Uterus (tissue), 4 donors: ENCODE results near the gene CALY. TPM values are rescaled to one million over a fixed set of nuclear protein-coding genes. Genes with fewer than 3 reads are reported as not detected.

Experiments
- DNase-seq, 2 donors: peaks; one replicate each; pipeline ENCODE4 v3.0.0-alpha.2; 2019 to 2020
- H3K27ac ChIP-seq, 2 donors: fragments of 200-600 bp; sonication (generic); 1 replicate in 1 of 2; 2 replicates in 1 of 2; pipeline ENCODE4 v1.5.1; 2016 to 2018
- H3K27me3 ChIP-seq, 2 donors: fragments of 200-600 bp; sonication (generic); one replicate each; pipeline ENCODE4 v1.5.1; 2018 to 2019; ENCODE audit warnings: control low read depth in 1 of 2
- H3K36me3 ChIP-seq, 2 donors: fragments of 200-600 bp; sonication (generic); one replicate each; pipeline ENCODE4 v1.5.1; 2019; ENCODE audit warnings: control low read depth in 1 of 2
- H3K4me1 ChIP-seq, 2 donors: fragments of 200-600 bp; sonication (generic); one replicate each; pipeline ENCODE4 v1.5.1; 2018 to 2019; ENCODE audit warnings: control low read depth in 1 of 2
- H3K4me3 ChIP-seq, 2 donors: fragments of 200-600 bp; sonication (generic); 1 replicate in 1 of 2; 2 replicates in 1 of 2; pipeline ENCODE4 v1.5.1; 2018 to 2019; ENCODE audit warnings: mild to moderate bottlenecking in 1 of 2
- H3K9me3 ChIP-seq, 2 donors: fragments of 200-600 bp; sonication (generic); one replicate each; pipeline ENCODE4 v1.5.1; 2019; ENCODE audit warnings: control low read depth in 1 of 2
- POLR2A ChIP-seq, 2 donors: fragments of 450-650 bp; IDR thresholded peaks; one replicate each; pipeline ENCODE4 v1.6.1; 2016; ENCODE audit warnings: antibody characterized with exemption in 2 of 2, mild to moderate bottlenecking in 1 of 2, moderate library complexity in 1 of 2
- intact Hi-C: fragments of 100-400 bp; cut with DNase I; formaldehyde crosslinking; loops from one replicate; pipeline ENCODE4 v1.15.1; 2023; ENCODE audit warnings: low total_unique reads
- total RNA-seq, 4 donors: library from RNA; depleted of rRNA in 3 of 4; stranded (reverse); fragments of >200 nt in 3 of 4; gene quantifications; one replicate each; pipeline versions ENCODE4 v1.1.0 to v1.2.4, GENCODE V29; 2014 to 2023
- TF ChIP-seq, protein P1 (sequence below), 4 experiments: fragments of 200-600 bp in 2 of 4; fragments of 450-650 bp in 2 of 4; sonication (generic) in 2 of 4; IDR thresholded peaks; one replicate each; pipeline ENCODE4 v1.5.1; 2016 to 2019; ENCODE audit warnings: antibody characterized with exemption in 4 of 4, mild to moderate bottlenecking in 2 of 4, moderate library complexity in 1 of 4
- donor health status: DM: yes; HTN: yes; CAD: no.

Gene CALY
- total RNA-seq, 4 donors from 2014 or later, result 0.69 TPM; not detected in 3

- intact Hi-C loops, result no loop called here
- no peak for TF ChIP-seq POLR2A (IDR thresholded peaks at IDR 0.05)
- no peak overlapping the region for H3K4me3 ChIP-seq
- no peaks in the 10 kb centered on the region for H3K36me3 ChIP-seq
- no peak overlapping the region for H3K27ac ChIP-seq
- H3K9me3 ChIP-seq, result no peaks in the 10 kb centered on the region
- DNase-seq, result no peak
- H3K4me1 ChIP-seq, result no peaks in the 10 kb centered on the region
- H3K27me3 ChIP-seq, result no peaks in the 10 kb centered on the region
Measured at GRCh38 chr10:133344236-133344635, 7.5 kb upstream of the CALY start.

- TF ChIP-seq, protein P1, sequence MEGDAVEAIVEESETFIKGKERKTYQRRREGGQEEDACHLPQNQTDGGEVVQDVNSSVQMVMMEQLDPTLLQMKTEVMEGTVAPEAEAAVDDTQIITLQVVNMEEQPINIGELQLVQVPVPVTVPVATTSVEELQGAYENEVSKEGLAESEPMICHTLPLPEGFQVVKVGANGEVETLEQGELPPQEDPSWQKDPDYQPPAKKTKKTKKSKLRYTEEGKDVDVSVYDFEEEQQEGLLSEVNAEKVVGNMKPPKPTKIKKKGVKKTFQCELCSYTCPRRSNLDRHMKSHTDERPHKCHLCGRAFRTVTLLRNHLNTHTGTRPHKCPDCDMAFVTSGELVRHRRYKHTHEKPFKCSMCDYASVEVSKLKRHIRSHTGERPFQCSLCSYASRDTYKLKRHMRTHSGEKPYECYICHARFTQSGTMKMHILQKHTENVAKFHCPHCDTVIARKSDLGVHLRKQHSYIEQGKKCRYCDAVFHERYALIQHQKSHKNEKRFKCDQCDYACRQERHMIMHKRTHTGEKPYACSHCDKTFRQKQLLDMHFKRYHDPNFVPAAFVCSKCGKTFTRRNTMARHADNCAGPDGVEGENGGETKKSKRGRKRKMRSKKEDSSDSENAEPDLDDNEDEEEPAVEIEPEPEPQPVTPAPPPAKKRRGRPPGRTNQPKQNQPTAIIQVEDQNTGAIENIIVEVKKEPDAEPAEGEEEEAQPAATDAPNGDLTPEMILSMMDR (IDR thresholded peaks at IDR 0.05), result no peak
- no peak for TF ChIP-seq POLR2A (IDR thresholded peaks at IDR 0.05)
- no peaks in the 10 kb centered on the region for H3K4me1 ChIP-seq
- no peak overlapping the region for H3K27ac ChIP-seq
- peaks cover 0 to 6% of the 10 kb centered on the region in 2 donors for H3K27me3 ChIP-seq
- H3K36me3 ChIP-seq, result no peaks in the 10 kb centered on the region
- no peak overlapping the region for H3K4me3 ChIP-seq
- no peak for DNase-seq
- no peaks in the 10 kb centered on the region for H3K9me3 ChIP-seq
- intact Hi-C loops, result no loop called here
Measured at GRCh38 chr10:133343558-133343957, 6.9 kb upstream of the CALY start.

GRCh38 chr10:133342942-133343341 is 6.2 kb upstream of the CALY start:
- Histone ChIP-seq H3K9me3 (no peaks in the 10 kb centered on the region), H3K4me3 (no peak overlapping the region), H3K27ac (no peak overlapping the region), H3K4me1 (no peaks in the 10 kb centered on the region), H3K27me3 (peaks cover 5 to 12% of the 10 kb centered on the region in 2 donors), H3K36me3 (no peaks in the 10 kb centered on the region)
- intact Hi-C loops, result no loop called here
- TF ChIP-seq, protein P1 (IDR thresholded peaks at IDR 0.05), result no peak
- TF ChIP-seq POLR2A (IDR thresholded peaks at IDR 0.05), result no peak
- DNase-seq, result no peak

DNA sequence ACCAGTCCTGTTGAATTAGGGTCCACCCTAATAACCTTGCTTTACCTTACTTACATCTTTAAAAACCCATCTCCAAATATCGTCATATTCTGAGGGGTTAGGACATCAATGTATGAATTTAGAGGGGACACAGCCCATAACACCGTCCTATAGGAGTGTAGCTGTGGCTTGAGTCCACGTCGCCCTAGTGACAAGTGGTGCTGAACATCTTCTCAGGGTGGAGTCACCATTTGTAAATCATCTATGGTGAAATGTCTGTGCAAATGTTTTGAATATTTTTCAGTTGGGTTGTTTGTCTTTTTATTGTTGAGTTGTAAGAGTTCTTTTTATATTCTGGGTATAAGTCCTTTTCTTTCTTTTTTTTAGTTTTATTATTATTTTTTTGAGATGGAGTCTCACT is 5.3 kb upstream of the CALY start:
- TF ChIP-seq, protein P1 (IDR thresholded peaks at IDR 0.05), result no peak
- no peak for TF ChIP-seq POLR2A (IDR thresholded peaks at IDR 0.05)
- no peak overlapping the region for H3K4me3 ChIP-seq
- H3K9me3 ChIP-seq, result no peaks in the 10 kb centered on the region
- H3K36me3 ChIP-seq, result no peaks in the 10 kb centered on the region
- peaks cover 13 to 22% of the 10 kb centered on the region in 2 donors for H3K27me3 ChIP-seq
- no peak for DNase-seq
- H3K27ac ChIP-seq, result no peak overlapping the region
- no peaks in the 10 kb centered on the region for H3K4me1 ChIP-seq
- intact Hi-C loops, result no loop called here

GRCh38 chr10:133339708-133340380 is 3.1 kb upstream of the CALY start:
- H3K4me3 ChIP-seq, result no peak overlapping the region
- intact Hi-C loops, result no loop called here
- no peaks in the 10 kb centered on the region for H3K36me3 ChIP-seq
- no peak overlapping the region for H3K27ac ChIP-seq
- no peaks in the 10 kb centered on the region for H3K9me3 ChIP-seq
- DNase-seq, result no peak
- H3K27me3 ChIP-seq, result peaks cover 34 to 40% of the 10 kb centered on the region in 2 donors
- TF ChIP-seq POLR2A (IDR thresholded peaks at IDR 0.05), result no peak
- TF ChIP-seq, protein P1 (IDR thresholded peaks at IDR 0.05), result no peak
- H3K4me1 ChIP-seq, result peaks cover 0 to 21% of the 10 kb centered on the region in 2 donors
